GM18870 (cell line): ENCODE results near the gene ZNF207.
"Not testable (repeated sequence)": the region's sequence is repeated elsewhere in the genome, so short reads cannot be mapped to it uniquely, and the experiment has no call there.

Experiments used
- ATAC-seq: cut with Tn5 transposase; IDR thresholded peaks from one replicate; pipeline ENCODE4 v1.9.1; 2021; ENCODE audit warnings: moderate library complexity; ENCODE audit not compliant: unreplicated experiment

ZNF207 gene

GRCh38 chr17:32333187-32333586 lies 16.8 kb upstream of the ZNF207 start:
- ATAC-seq, result no peak

- ATAC-seq, result no peak
These were observed 14.9 kb upstream of the ZNF207 start for GRCh38 chr17:32335046-32335445.

GRCh38 chr17:32335687-32336086 lies 14.3 kb upstream of the ZNF207 start:
- no peak for ATAC-seq

- no peak for ATAC-seq
These were observed 8.7 kb upstream of the ZNF207 start for GRCh38 chr17:32341141-32341856.

GRCh38 chr17:32341857-32342602 lies 7.9 kb upstream of the ZNF207 start, which contains the start of gene C17orf75:
Gene C17orf75 (minus strand): TSS chr17:32342173. CDS start chr17:32342139, 34 bp downstream.
- peak; percentile 78 for ATAC-seq

- ATAC-seq, result no peak
These were observed 7.2 kb upstream of the ZNF207 start for GRCh38 chr17:32342603-32343325.

GRCh38 chr17:32345951-32346600 lies 3.9 kb upstream of the ZNF207 start:
- ATAC-seq, result no peak

GRCh38 chr17:32348483-32348800 lies 1.5 kb upstream of the ZNF207 start:
- ATAC-seq, result no peak

GRCh38 chr17:32349503-32349853 lies 479 bp upstream of the ZNF207 start:
- no peak for ATAC-seq

- peak; percentile 9 for ATAC-seq
These were observed 885 bp downstream of the ZNF207 start for GRCh38 chr17:32350666-32351418.

- not testable (repeated sequence) for ATAC-seq
These were observed 2.8 kb downstream of the ZNF207 start for GRCh38 chr17:32352734-32353133.

- ATAC-seq, result no peak
These were observed 5.9 kb downstream of the ZNF207 start for GRCh38 chr17:32355649-32356377.

- ATAC-seq, result no peak
These were observed 6.4 kb downstream of the ZNF207 start for GRCh38 chr17:32356378-32356743.

- no peak for ATAC-seq
These were observed 6.8 kb downstream of the ZNF207 start for GRCh38 chr17:32356750-32357149.

GRCh38 chr17:32357615-32358014 lies 7.7 kb downstream of the ZNF207 start:
- ATAC-seq, result no peak

GRCh38 chr17:32361270-32361669 lies 11.3 kb downstream of the ZNF207 start:
- ATAC-seq, result no peak

- ATAC-seq, result no peak
These were observed 20.5 kb downstream of the ZNF207 start for GRCh38 chr17:32370426-32370825.

GRCh38 chr17:32382526-32383223 lies 32.7 kb downstream of the ZNF207 start:
- ATAC-seq, result no peak

- no peak for ATAC-seq
These were observed 34.0 kb downstream of the ZNF207 start for GRCh38 chr17:32383926-32384434.
